ENCODE measurements around the gene RNF224. TPM values are rescaled to one million over a fixed set of nuclear protein-coding genes. Genes with fewer than 3 reads are reported as not detected.

Gene RNF224
- total and polyA plus RNA-seq, 2 experiments from 2014 or later: 0.63 TPM; not detected in 1

GRCh38 chr9:137194909-137195308, 32.4 kb upstream of the RNF224 start (continued):
- TF ChIP-seq, protein P1, sequence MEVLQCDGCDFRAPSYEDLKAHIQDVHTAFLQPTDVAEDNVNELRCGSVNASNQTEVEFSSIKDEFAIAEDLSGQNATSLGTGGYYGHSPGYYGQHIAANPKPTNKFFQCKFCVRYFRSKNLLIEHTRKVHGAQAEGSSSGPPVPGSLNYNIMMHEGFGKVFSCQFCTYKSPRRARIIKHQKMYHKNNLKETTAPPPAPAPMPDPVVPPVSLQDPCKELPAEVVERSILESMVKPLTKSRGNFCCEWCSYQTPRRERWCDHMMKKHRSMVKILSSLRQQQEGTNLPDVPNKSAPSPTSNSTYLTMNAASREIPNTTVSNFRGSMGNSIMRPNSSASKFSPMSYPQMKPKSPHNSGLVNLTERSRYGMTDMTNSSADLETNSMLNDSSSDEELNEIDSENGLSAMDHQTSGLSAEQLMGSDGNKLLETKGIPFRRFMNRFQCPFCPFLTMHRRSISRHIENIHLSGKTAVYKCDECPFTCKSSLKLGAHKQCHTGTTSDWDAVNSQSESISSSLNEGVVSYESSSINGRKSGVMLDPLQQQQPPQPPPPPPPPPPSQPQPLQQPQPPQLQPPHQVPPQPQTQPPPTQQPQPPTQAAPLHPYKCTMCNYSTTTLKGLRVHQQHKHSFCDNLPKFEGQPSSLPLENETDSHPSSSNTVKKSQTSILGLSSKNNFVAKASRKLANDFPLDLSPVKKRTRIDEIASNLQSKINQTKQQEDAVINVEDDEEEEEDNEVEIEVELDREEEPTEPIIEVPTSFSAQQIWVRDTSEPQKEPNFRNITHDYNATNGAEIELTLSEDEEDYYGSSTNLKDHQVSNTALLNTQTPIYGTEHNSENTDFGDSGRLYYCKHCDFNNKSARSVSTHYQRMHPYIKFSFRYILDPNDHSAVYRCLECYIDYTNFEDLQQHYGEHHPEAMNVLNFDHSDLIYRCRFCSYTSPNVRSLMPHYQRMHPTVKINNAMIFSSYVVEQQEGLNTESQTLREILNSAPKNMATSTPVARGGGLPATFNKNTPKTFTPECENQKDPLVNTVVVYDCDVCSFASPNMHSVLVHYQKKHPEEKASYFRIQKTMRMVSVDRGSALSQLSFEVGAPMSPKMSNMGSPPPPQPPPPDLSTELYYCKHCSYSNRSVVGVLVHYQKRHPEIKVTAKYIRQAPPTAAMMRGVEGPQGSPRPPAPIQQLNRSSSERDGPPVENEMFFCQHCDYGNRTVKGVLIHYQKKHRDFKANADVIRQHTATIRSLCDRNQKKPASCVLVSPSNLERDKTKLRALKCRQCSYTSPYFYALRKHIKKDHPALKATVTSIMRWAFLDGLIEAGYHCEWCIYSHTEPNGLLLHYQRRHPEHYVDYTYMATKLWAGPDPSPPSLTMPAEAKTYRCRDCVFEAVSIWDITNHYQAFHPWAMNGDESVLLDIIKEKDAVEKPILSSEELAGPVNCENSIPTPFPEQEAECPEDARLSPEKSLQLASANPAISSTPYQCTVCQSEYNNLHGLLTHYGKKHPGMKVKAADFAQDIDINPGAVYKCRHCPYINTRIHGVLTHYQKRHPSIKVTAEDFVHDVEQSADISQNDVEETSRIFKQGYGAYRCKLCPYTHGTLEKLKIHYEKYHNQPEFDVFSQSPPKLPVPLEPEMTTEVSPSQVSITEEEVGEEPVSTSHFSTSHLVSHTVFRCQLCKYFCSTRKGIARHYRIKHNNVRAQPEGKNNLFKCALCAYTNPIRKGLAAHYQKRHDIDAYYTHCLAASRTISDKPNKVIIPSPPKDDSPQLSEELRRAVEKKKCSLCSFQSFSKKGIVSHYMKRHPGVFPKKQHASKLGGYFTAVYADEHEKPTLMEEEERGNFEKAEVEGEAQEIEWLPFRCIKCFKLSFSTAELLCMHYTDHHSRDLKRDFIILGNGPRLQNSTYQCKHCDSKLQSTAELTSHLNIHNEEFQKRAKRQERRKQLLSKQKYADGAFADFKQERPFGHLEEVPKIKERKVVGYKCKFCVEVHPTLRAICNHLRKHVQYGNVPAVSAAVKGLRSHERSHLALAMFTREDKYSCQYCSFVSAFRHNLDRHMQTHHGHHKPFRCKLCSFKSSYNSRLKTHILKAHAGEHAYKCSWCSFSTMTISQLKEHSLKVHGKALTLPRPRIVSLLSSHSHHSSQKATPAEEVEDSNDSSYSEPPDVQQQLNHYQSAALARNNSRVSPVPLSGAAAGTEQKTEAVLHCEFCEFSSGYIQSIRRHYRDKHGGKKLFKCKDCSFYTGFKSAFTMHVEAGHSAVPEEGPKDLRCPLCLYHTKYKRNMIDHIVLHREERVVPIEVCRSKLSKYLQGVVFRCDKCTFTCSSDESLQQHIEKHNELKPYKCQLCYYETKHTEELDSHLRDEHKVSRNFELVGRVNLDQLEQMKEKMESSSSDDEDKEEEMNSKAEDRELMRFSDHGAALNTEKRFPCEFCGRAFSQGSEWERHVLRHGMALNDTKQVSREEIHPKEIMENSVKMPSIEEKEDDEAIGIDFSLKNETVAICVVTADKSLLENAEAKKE (CRISPR knock-in tag; IDR thresholded peaks at IDR 0.05): no peak
- no peak for TF ChIP-seq ETS1 (IDR thresholded peaks at IDR 0.05)
- TF ChIP-seq, protein P2, sequence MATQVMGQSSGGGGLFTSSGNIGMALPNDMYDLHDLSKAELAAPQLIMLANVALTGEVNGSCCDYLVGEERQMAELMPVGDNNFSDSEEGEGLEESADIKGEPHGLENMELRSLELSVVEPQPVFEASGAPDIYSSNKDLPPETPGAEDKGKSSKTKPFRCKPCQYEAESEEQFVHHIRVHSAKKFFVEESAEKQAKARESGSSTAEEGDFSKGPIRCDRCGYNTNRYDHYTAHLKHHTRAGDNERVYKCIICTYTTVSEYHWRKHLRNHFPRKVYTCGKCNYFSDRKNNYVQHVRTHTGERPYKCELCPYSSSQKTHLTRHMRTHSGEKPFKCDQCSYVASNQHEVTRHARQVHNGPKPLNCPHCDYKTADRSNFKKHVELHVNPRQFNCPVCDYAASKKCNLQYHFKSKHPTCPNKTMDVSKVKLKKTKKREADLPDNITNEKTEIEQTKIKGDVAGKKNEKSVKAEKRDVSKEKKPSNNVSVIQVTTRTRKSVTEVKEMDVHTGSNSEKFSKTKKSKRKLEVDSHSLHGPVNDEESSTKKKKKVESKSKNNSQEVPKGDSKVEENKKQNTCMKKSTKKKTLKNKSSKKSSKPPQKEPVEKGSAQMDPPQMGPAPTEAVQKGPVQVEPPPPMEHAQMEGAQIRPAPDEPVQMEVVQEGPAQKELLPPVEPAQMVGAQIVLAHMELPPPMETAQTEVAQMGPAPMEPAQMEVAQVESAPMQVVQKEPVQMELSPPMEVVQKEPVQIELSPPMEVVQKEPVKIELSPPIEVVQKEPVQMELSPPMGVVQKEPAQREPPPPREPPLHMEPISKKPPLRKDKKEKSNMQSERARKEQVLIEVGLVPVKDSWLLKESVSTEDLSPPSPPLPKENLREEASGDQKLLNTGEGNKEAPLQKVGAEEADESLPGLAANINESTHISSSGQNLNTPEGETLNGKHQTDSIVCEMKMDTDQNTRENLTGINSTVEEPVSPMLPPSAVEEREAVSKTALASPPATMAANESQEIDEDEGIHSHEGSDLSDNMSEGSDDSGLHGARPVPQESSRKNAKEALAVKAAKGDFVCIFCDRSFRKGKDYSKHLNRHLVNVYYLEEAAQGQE (IDR thresholded peaks at IDR 0.05; ENCODE audit: unreplicated experiment): no peak
- TF ChIP-seq JUNB (IDR thresholded peaks at IDR 0.05; ENCODE audit: unreplicated experiment): no peak
